Fibroblast of pulmonary artery (primary cell): Measurements from ENCODE around the gene ABCC5.

Experiments used
- DNase-seq: peaks from one replicate; pipeline ENCODE4 v3.0.0-alpha.2; 2010; ENCODE audit warnings: low read depth
- H3K4me3 ChIP-seq: replicated peaks from 2 replicates; pipeline ENCODE4 v1.5.1; 2011; ENCODE audit warnings: low read depth, mild to moderate bottlenecking, control low read depth, low read length, moderate library complexity
- CTCF ChIP-seq: IDR thresholded peaks from 2 replicates; pipeline ENCODE4 v1.5.1; 2011; ENCODE audit warnings: mild to moderate bottlenecking, control low read depth, low read length, inconsistent platforms; ENCODE audit errors: missing control alignments

The ABCC5 gene

GRCh38 chr3:183943739-183944138, 73.9 kb downstream of the ABCC5 start:
- no peak for TF ChIP-seq CTCF
- H3K4me3 ChIP-seq: no peak overlapping the region
- no peak for DNase-seq

- TF ChIP-seq CTCF: no peak
- DNase-seq: no peak
These were observed 76.5 kb downstream of the ABCC5 start for GRCh38 chr3:183941216-183941615.

DNA sequence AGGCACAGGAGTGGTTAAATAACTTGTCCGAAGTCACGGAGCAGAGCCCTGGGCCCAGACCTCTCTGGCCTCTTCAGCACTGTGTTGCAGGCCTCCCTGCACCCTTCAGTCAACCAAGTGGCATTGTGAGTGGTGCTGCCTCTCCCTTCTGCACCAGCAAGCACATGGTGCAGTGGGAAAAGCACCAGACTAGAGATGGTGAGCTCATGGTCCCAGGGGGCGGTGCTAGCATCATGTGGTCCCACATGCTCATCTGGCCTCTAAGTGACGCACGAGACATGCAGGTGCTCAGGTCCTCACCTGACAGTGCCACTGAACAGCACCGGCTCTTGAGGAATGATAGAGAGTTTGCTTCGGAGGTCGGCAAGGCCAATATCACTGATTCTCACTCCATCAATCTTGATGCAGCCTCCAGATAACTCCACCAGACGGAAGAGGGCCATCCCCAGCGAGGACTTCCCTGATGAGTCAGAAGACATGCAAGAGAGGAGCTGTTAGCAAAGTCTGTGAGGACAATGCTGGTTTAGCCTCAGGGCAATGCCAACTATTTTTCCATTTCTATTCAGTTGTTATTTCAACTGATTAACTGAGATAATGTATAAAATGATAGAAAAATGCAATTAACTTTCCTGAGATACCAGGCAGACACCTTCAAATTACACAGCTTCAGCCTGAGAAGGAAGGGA, 79.9 kb downstream of the ABCC5 start:
- DNase-seq: no peak
- no peak overlapping the region for H3K4me3 ChIP-seq
- TF ChIP-seq CTCF: no peak

More at GRCh38 chr3:183941216-183941615, 76.5 kb downstream of the ABCC5 start:
- H3K4me3 ChIP-seq: no peak overlapping the region

- TF ChIP-seq CTCF: no peak
- no peak overlapping the region for H3K4me3 ChIP-seq
- no peak for DNase-seq
These were observed 84.5 kb downstream of the ABCC5 start for GRCh38 chr3:183933160-183933559.

GRCh38 chr3:183931881-183932280, 85.8 kb downstream of the ABCC5 start:
- no peak overlapping the region for H3K4me3 ChIP-seq
- DNase-seq: no peak
- TF ChIP-seq CTCF: no peak

DNA sequence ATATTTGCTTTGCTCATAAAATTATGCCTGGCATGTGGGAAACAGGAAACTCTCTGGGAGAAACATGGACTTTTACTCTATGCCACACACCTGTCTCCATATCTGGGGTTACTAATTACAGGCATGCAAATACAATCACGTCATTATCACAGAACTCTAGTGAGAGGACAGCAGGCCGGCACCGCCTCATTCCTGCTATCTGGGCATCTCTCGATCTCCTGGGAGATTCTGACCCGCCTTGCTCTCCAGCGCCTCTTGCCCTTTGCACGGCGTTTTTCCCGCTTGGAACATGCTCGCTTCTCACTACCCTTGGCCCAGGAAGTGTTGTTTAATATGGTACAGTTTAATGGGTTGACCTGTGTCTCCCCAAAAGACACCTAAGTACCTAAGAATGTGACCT, 87.6 kb downstream of the ABCC5 start:
- no peak overlapping the region for H3K4me3 ChIP-seq
- TF ChIP-seq CTCF: no peak
- no peak for DNase-seq

DNA sequence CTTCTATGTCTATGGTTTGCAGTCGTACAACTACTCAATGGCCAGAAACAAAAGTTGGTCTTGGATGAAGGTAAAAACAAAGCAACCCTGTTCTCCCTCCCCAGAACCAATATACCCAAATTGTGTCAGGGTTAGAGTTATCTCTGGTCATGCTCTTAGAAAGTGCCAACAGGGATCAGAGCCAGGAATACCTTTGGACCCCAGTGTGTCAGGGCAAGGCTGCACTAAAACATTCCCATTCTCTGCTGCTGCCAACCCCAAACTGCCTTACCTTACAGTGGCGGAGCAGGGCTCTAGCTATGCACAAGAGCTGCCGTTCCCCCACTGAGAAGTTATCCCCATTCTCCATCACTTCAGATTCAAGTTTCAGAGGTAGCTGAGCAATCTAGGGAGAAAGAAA, 90.6 kb downstream of the ABCC5 start:
- TF ChIP-seq CTCF: no peak
- no peak overlapping the region for H3K4me3 ChIP-seq
- DNase-seq: no peak
